HUES48 (cell line): ENCODE measurements around the gene RELL1.
A peak's percentile ranks its signal among the peaks of the same experiment; 100 is the strongest.
"Not testable (repeated sequence)": the region's sequence is repeated elsewhere in the genome, so short reads cannot be mapped to it uniquely, and the experiment has no call there.

Experiments used
- H3K27ac ChIP-seq: one replicate; pipeline ENCODE4 v1.7.0; 2013; ENCODE audit warnings: low read depth, low read length, inconsistent platforms
- H3K27me3 ChIP-seq: 2 replicates; pipeline ENCODE4 v1.6.1; 2013; ENCODE audit warnings: mild to moderate bottlenecking, low read length; ENCODE audit not compliant: control insufficient read depth, insufficient read depth
- H3K36me3 ChIP-seq: 2 replicates; pipeline ENCODE4 v1.6.1; 2013; ENCODE audit warnings: low read length; ENCODE audit not compliant: control insufficient read depth, insufficient read depth
- H3K4me1 ChIP-seq: 2 replicates; pipeline ENCODE4 v1.6.1; 2013; ENCODE audit warnings: mild to moderate bottlenecking, low read length; ENCODE audit not compliant: control insufficient read depth, insufficient read depth
- H3K4me3 ChIP-seq: 2 replicates; pipeline ENCODE4 v1.5.1; 2013; ENCODE audit warnings: mild to moderate bottlenecking, low read depth, low read length
- H3K9ac ChIP-seq: 2 replicates; pipeline ENCODE4 v1.6.1; 2013; ENCODE audit warnings: mild to moderate bottlenecking, low read depth, low read length, moderate library complexity
- H3K9me3 ChIP-seq: 2 replicates; pipeline ENCODE4 v1.6.1; 2013; ENCODE audit warnings: low read length; ENCODE audit not compliant: control insufficient read depth, insufficient read depth

RELL1 gene

GRCh38 chr4:37678624-37679023, 7.6 kb downstream of the RELL1 start:
- Histone ChIP-seq H3K4me3 (no peak overlapping the region), H3K27me3 (no peaks in the 10 kb centered on the region), H3K9ac (no peak overlapping the region), H3K27ac (no peak overlapping the region), H3K9me3 (no peaks in the 10 kb centered on the region), H3K4me1 (no peaks in the 10 kb centered on the region), H3K36me3 (no peaks in the 10 kb centered on the region)

DNA sequence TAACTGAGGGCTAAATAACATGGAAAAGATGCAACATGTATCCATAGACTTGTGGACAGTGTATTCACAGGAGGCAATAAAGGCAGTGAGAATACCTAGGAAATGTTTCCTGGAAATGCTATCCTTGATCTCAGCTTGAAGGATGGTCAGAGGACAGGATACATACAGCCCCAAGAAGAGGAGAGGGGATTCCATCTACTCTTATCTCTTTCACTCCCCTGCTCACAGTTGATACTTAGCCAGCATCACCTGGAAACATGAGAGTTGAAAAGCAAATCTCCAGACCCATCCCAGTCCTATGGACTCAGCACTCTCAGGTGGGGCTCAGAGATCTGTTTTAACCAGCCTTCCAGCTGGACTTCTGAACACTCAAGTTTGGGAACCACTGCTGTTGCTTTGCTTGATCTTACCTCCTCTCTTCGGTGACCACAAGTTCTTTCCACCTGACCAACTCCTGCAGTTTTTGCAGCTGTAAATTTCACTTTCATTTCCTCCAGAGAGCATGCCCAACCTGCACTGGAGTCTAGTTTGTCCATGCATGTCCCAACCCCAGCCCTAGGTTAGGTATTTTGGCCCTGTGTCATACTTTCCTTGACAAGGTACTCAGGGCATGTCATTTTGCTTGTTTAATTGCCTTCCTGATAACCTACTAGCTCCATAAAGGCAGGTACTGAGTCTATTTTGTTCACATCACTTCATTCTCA, 10.4 kb downstream of the RELL1 start:
- Histone ChIP-seq H3K27me3 (no peaks in the 10 kb centered on the region), H3K4me1 (no peaks in the 10 kb centered on the region), H3K36me3 (no peaks in the 10 kb centered on the region), H3K27ac (no peak overlapping the region), H3K9me3 (no peaks in the 10 kb centered on the region), H3K4me3 (no peak overlapping the region), H3K9ac (no peak overlapping the region)

GRCh38 chr4:37674439-37674838, 11.7 kb downstream of the RELL1 start:
- H3K27ac ChIP-seq, result no peak overlapping the region
- H3K4me1 ChIP-seq, result no peaks in the 10 kb centered on the region
- H3K4me3 ChIP-seq, result no peak overlapping the region
- H3K27me3 ChIP-seq, result no peaks in the 10 kb centered on the region
- no peak overlapping the region for H3K9ac ChIP-seq
- no peaks in the 10 kb centered on the region for H3K9me3 ChIP-seq
- no peaks in the 10 kb centered on the region for H3K36me3 ChIP-seq

- no peak overlapping the region for H3K9ac ChIP-seq
- H3K9me3 ChIP-seq, result no peaks in the 10 kb centered on the region
- no peaks in the 10 kb centered on the region for H3K27me3 ChIP-seq
- H3K4me3 ChIP-seq, result no peak overlapping the region
- H3K4me1 ChIP-seq, result no peaks in the 10 kb centered on the region
- no peak overlapping the region for H3K27ac ChIP-seq
- no peaks in the 10 kb centered on the region for H3K36me3 ChIP-seq
These were observed 12.5 kb downstream of the RELL1 start for GRCh38 chr4:37673538-37674192.

DNA sequence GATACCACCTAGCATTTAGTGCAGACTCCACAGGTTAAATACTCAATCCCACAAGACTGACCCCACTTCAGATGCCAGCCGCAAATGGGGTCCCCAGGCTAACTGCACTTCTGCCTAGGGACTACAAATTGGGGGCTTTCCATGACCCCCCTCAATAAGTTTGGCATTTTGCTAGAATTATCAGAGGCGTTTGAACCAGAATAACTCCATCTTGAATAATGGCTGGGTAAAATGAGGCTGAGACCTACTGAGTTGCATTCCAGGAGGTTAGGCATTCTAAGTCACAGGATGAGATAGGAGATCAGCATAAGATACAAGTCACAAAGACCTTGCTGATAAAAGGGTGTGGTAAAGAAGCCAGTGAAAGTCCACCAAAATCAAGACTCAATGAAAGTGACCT, 15.1 kb downstream of the RELL1 start:
- Histone ChIP-seq H3K9me3 (no peaks in the 10 kb centered on the region), H3K4me1 (0 out of 2 replicates have a peak, but pooled peaks cover 8% of the 10 kb centered on the region), H3K4me3 (no peak overlapping the region), H3K36me3 (no peaks in the 10 kb centered on the region), H3K27ac (no peak overlapping the region), H3K9ac (no peak overlapping the region), H3K27me3 (no peaks in the 10 kb centered on the region)

- Histone ChIP-seq H3K36me3 (no peaks in the 10 kb centered on the region), H3K4me3 (no peak overlapping the region), H3K9me3 (no peaks in the 10 kb centered on the region), H3K27me3 (no peaks in the 10 kb centered on the region), H3K27ac (no peak overlapping the region), H3K4me1 (peaks cover 15% of the 10 kb centered on the region), H3K9ac (no peak overlapping the region)
These were observed 15.9 kb downstream of the RELL1 start for GRCh38 chr4:37670249-37670648.

GRCh38 chr4:37669124-37669523, 17.1 kb downstream of the RELL1 start:
- not testable (repeated sequence) for H3K27me3 ChIP-seq, H3K9me3 ChIP-seq, H3K4me3 ChIP-seq, H3K36me3 ChIP-seq, H3K27ac ChIP-seq, H3K9ac ChIP-seq
- H3K4me1 ChIP-seq, result peaks cover 25% of the 10 kb centered on the region

DNA sequence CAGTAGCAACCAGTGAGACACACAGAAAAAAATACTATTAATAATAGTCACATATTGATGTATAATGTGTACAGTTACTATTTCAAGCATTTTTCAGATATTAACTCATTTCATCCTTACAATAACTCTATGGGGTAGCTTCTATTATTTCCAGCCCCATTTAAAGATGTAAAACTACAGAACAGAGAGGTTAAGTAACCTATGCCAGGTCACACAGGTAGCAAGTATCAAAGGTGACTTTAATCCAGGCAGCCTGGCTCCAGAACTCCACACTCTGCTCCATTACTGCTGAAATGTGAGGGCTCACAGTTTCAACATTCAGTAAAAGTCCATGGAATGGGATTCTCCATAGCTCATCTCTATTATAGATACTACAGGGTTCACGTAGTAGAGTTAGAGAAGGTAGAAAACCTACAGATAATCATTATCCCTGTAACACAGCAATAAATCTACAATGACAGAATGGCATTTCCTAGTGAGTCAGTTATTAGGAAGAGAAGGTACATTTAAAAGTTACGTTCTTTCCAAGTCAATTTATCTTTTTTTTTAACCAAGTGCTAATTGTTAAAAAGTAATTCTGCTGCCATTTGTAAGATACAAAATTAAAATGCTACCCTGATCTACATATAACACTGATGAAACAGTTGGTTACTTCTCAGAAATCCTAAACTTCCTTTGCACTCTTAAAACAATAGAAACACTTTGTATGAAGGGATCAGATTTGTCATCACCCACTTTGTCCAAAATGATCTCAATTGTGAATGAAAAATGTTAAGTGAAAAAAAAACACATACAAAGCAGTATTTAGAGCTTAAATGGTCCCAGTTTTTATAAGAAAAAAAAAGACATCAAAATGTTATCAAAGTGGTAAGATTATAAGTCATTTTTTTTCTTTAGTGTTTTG, 18.7 kb downstream of the RELL1 start:
- Histone ChIP-seq H3K4me3 (no peak overlapping the region), H3K36me3 (no peaks in the 10 kb centered on the region), H3K27me3 (no peaks in the 10 kb centered on the region), H3K4me1 (peaks cover 35% of the 10 kb centered on the region), H3K27ac (peak overlapping the region; percentile 31), H3K9me3 (no peaks in the 10 kb centered on the region), H3K9ac (no peak overlapping the region)

DNA sequence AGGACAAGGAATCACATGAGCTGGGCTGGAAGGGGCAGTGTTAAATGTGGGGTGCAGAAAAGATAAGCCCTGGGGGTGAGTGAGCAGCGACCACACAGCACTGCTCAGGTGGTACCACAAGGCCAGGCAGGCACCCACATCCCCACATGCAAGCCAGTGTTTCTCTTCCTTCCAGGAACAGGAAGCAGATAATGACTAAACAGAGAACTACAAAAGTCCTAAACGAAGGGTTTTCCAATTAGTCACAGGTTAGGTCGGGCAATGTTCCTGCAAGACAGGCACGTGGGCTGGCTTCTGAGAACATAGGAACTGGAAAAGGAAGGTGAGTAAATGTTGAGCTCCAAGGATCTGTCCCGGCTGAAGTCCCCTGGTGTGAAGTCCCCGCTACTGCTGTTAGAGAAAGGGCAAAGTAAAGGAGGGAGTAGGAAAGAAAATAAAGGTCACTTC, 19.5 kb downstream of the RELL1 start:
- no peaks in the 10 kb centered on the region for H3K9me3 ChIP-seq
- H3K27me3 ChIP-seq, result no peaks in the 10 kb centered on the region
- no peaks in the 10 kb centered on the region for H3K36me3 ChIP-seq
- peak overlapping the region; percentile 31 for H3K27ac ChIP-seq
- no peak overlapping the region for H3K4me3 ChIP-seq
- peaks cover 43% of the 10 kb centered on the region for H3K4me1 ChIP-seq
- no peak overlapping the region for H3K9ac ChIP-seq

GRCh38 chr4:37665333-37666320, 20.5 kb downstream of the RELL1 start:
- no peaks in the 10 kb centered on the region for H3K27me3 ChIP-seq
- no peak overlapping the region for H3K4me3 ChIP-seq
- H3K9ac ChIP-seq, result no peak overlapping the region
- peak overlapping the region; percentile 31 for H3K27ac ChIP-seq
- no peaks in the 10 kb centered on the region for H3K36me3 ChIP-seq
- no peaks in the 10 kb centered on the region for H3K9me3 ChIP-seq
- peaks cover 46% of the 10 kb centered on the region for H3K4me1 ChIP-seq
